Spleen (tissue), 7 donors: ENCODE data around the gene METRNL.

Experiments used
- POLR2A ChIP-seq, 3 donors: fragments of 450-650 bp; IDR thresholded peaks; one replicate each; pipeline ENCODE4 v1.5.1; 2017; ENCODE audit warnings: antibody characterized with exemption in 3 of 3, mild to moderate bottlenecking in 1 of 3
- POLR2AphosphoS5 ChIP-seq, 3 donors: sonication (generic); formaldehyde crosslinking; IDR thresholded peaks; one replicate each; pipeline ENCODE4 v1.5.1; 2017; ENCODE audit warnings: antibody characterized with exemption in 3 of 3
- TF ChIP-seq, protein P1 (sequence below), 11 experiments: fragments of 200-600 bp in 7 of 11; fragments of 450-650 bp in 4 of 11; sonication (generic) in 4 of 11; IDR thresholded peaks in 8 of 11; conservative IDR thresholded peaks in 3 of 11; 1 replicate in 7 of 11; 2 replicates in 4 of 11; pipeline versions ENCODE4 v1.4.0 to v1.8.0; 2016 to 2021; ENCODE audit warnings: antibody characterized with exemption in 11 of 11, inconsistent platforms in 4 of 11, mild to moderate bottlenecking in 1 of 11
- donor health status: DM: no; HTN: no; CAD: no; lungs with moderate emphysema.
- donor health status: DM: no; HTN: no; CAD: no.
- donor health status: DM: no; HTN: no; CAD: no.

DNA sequence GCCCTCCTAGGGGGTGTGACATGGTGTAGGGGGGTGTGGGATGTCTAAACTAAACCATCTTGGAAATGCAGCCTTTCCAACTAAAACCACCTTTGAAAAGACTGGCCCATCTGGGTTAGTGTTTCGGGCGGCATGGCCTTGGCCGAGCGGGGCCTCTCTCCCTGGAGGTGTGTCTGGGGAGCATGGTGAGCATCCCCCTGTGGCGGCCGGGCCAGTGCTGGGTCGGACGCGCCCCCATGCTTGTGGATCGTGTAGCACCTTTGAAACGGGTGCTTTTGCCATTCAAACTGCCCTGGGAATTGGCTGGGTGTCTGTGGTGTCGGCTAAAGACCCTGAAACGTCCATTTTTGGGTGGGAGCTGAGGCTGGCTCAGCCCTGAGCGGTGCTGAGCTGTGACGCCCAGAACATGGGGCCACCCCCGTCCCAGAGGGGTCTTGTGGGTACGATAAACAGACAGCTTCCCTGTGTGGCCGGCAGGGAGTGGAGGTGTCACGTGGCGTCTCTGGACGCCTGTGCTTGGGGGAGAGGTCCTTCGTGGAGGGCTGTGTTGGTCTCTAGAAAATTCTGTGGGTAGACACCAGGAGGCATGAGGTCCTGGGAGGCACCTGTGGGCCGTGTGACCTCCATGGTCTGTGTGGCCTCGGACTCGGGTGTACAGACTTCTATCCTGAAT is 6.3 kb downstream of the METRNL start:
- TF ChIP-seq, protein P1, sequence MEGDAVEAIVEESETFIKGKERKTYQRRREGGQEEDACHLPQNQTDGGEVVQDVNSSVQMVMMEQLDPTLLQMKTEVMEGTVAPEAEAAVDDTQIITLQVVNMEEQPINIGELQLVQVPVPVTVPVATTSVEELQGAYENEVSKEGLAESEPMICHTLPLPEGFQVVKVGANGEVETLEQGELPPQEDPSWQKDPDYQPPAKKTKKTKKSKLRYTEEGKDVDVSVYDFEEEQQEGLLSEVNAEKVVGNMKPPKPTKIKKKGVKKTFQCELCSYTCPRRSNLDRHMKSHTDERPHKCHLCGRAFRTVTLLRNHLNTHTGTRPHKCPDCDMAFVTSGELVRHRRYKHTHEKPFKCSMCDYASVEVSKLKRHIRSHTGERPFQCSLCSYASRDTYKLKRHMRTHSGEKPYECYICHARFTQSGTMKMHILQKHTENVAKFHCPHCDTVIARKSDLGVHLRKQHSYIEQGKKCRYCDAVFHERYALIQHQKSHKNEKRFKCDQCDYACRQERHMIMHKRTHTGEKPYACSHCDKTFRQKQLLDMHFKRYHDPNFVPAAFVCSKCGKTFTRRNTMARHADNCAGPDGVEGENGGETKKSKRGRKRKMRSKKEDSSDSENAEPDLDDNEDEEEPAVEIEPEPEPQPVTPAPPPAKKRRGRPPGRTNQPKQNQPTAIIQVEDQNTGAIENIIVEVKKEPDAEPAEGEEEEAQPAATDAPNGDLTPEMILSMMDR (IDR thresholded peaks at IDR 0.05 in 8 of 11, conservative IDR thresholded peaks at IDR 0.05 in 3 of 11): no peak
- no peak for TF ChIP-seq POLR2A (IDR thresholded peaks at IDR 0.05)
- TF ChIP-seq POLR2AphosphoS5 (IDR thresholded peaks at IDR 0.05): no peak
